Activated CD4-positive, alpha-beta memory T cell treated with anti-CD3 and anti-CD28 coated beads for 36 hours (primary cell): ENCODE measurements around the gene DCST2. TPM values are rescaled to one million over a fixed set of nuclear protein-coding genes. Genes with fewer than 3 reads are reported as not detected.
A peak's percentile ranks its signal among the peaks of the same experiment; 100 is the strongest.

Experiments
- CTCF ChIA-PET: fragments of 350-600 bp; sonication (Branson Sonifier 250); formaldehyde crosslinking; loops from one replicate; lab custom pipeline; 2021; ENCODE audit warnings: antibody characterized with exemption, inconsistent platforms; lab: Charles Lee
- POLR2A ChIA-PET: fragments of 350-600 bp; sonication (Branson Sonifier 250); formaldehyde crosslinking; loops from one replicate; lab custom pipeline; 2021; ENCODE audit warnings: antibody characterized with exemption; lab: Charles Lee
- DNase-seq: peaks from one replicate; pipeline ENCODE4 v3.0.0-alpha.2; 2020
- H3K27ac Mint-ChIP-seq: one replicate; pipeline ENCODE4 v1.8.0; 2021; ENCODE audit warnings: mixed read lengths
- H3K27me3 Mint-ChIP-seq: one replicate; pipeline ENCODE4 v1.8.0; 2021; ENCODE audit warnings: mixed read lengths
- H3K36me3 Mint-ChIP-seq: one replicate; pipeline ENCODE4 v1.8.0; 2021; ENCODE audit warnings: mixed read lengths
- H3K4me1 Mint-ChIP-seq: one replicate; pipeline ENCODE4 v1.8.0; 2021; ENCODE audit warnings: low read depth, mixed read lengths
- H3K4me3 Mint-ChIP-seq: one replicate; pipeline ENCODE4 v1.8.0; 2021; ENCODE audit warnings: mild to moderate bottlenecking, mixed read lengths
- H3K9me3 Mint-ChIP-seq: one replicate; pipeline ENCODE4 v1.8.0; 2021; ENCODE audit warnings: mixed read lengths
- intact Hi-C: fragments of 100-400 bp; cut with micrococcal nuclease; formaldehyde crosslinking; loops from one replicate; pipeline ENCODE4 v1.15.1; 2023
- total RNA-seq, 2 experiments: library from RNA; stranded (reverse); gene quantifications; one replicate each; pipeline ENCODE4 v1.2.3, GENCODE V29; 2021

DCST2 gene
- total RNA-seq, 2 experiments from 2014 or later, result 1.1 to 1.3 TPM

GRCh38 chr1:155019377-155020245 is 14.0 kb downstream of the DCST2 start:
- no peak overlapping the region for H3K4me3 Mint-ChIP-seq
- intact Hi-C loops, result no loop called here
- H3K36me3 Mint-ChIP-seq, result peaks cover 21% of the 10 kb centered on the region
- no peaks in the 10 kb centered on the region for H3K9me3 Mint-ChIP-seq
- no peaks in the 10 kb centered on the region for H3K27me3 Mint-ChIP-seq
- peaks cover 45% of the 10 kb centered on the region for H3K4me1 Mint-ChIP-seq
- CTCF ChIA-PET, result interaction anchor here (1.0 to 9.8 kb wide), 9 partner anchors 9 to 460 kb away, joined by 3 to 144 read pairs (median 5); partner anchors contain the start of genes ADAM15, LENEP and PYGO2
- peak overlapping the region; percentile 18 for H3K27ac Mint-ChIP-seq
- DNase-seq, result no peak
- POLR2A ChIA-PET, result interaction anchor here (0.8 to 4.9 kb wide), 6 partner anchors 10 to 83 kb away, joined by 3 to 31 read pairs (median 4); partner anchors contain the start of genes FLAD1 and PMVK

GRCh38 chr1:155018617-155019348 is 14.8 kb downstream of the DCST2 start:
- ChIA-PET CTCF (interaction anchor here (0.8 to 9.8 kb wide), 17 partner anchors 22 to 459 kb away, joined by 3 to 144 read pairs (median 5); partner anchors contain the start of genes ADAM15, EFNA4, LENEP and PBXIP1), POLR2A (interaction anchor here (0.8 to 4.9 kb wide), 6 partner anchors 9 to 82 kb away, joined by 3 to 31 read pairs (median 4); partner anchors contain the start of genes ADAM15, FLAD1 and PMVK)
- peak overlapping the region; percentile 57 for H3K27ac Mint-ChIP-seq
- H3K27me3 Mint-ChIP-seq, result no peaks in the 10 kb centered on the region
- peaks cover 53% of the 10 kb centered on the region for H3K4me1 Mint-ChIP-seq
- H3K36me3 Mint-ChIP-seq, result peaks cover 29% of the 10 kb centered on the region
- no peaks in the 10 kb centered on the region for H3K9me3 Mint-ChIP-seq
- H3K4me3 Mint-ChIP-seq, result no peak overlapping the region
- intact Hi-C loops, result no loop called here
- no peak for DNase-seq

- Mint-ChIP-seq H3K36me3 (peaks cover 35% of the 10 kb centered on the region), H3K27me3 (no peaks in the 10 kb centered on the region), H3K9me3 (no peaks in the 10 kb centered on the region), H3K4me1 (peaks cover 60% of the 10 kb centered on the region), H3K4me3 (peak overlapping the region; percentile 36), H3K27ac (peak overlapping the region; percentile 57)
- CTCF ChIA-PET, result interaction anchor here (0.6 to 9.8 kb wide), 41 partner anchors 10 to 620 kb away, joined by 3 to 144 read pairs (median 4); partner anchors contain the start of genes ADAM15, CKS1B, DCST1 and DCST2
- no peak for DNase-seq
- intact Hi-C loops, result loop anchor here (1.0 kb wide), 4 partner anchors 10 to 56 kb away; partner anchors contain the start of genes FLAD1 and ZBTB7B
- POLR2A ChIA-PET, result interaction anchor here (1.2 to 4.9 kb wide), 9 partner anchors 11 to 81 kb away, joined by 4 to 35 read pairs (median 8); partner anchors contain the start of genes ADAM15, CKS1B, FLAD1 and LENEP
These were observed 15.7 kb downstream of the DCST2 start for GRCh38 chr1:155017946-155018316.

GRCh38 chr1:155017041-155017945 is 16.3 kb downstream of the DCST2 start:
- peak; percentile 97 for DNase-seq
- H3K27me3 Mint-ChIP-seq, result no peaks in the 10 kb centered on the region
- no peaks in the 10 kb centered on the region for H3K9me3 Mint-ChIP-seq
- peak overlapping the region; percentile 37 for H3K4me3 Mint-ChIP-seq
- peaks cover 40% of the 10 kb centered on the region for H3K36me3 Mint-ChIP-seq
- intact Hi-C loops, result loop anchor here (1.0 kb wide), 4 partner anchors 9 to 55 kb away; partner anchors contain the start of genes FLAD1 and ZBTB7B
- ChIA-PET CTCF (interaction anchor here (0.6 to 9.8 kb wide), 45 partner anchors 10 to 619 kb away, joined by 3 to 144 read pairs (median 4); partner anchors contain the start of genes ADAM15, CKS1B, DCST1 and DCST2), POLR2A (interaction anchor here (0.8 to 4.9 kb wide), 10 partner anchors 10 to 81 kb away, joined by 3 to 35 read pairs (median 8); partner anchors contain the start of genes CKS1B, FLAD1, LENEP and PBXIP1)
- peak overlapping the region; percentile 78 for H3K27ac Mint-ChIP-seq
- peaks cover 63% of the 10 kb centered on the region for H3K4me1 Mint-ChIP-seq

- intact Hi-C loops, result no loop called here
- ChIA-PET CTCF (interaction anchor here (0.6 to 9.8 kb wide), 22 partner anchors 9 to 151 kb away, joined by 3 to 144 read pairs (median 10); partner anchors contain the start of genes ADAM15, CKS1B, EFNA4 and FLAD1), POLR2A (interaction anchor here (0.6 to 4.9 kb wide), 12 partner anchors 9 to 80 kb away, joined by 3 to 35 read pairs (median 6); partner anchors contain the start of genes ADAM15, CKS1B, FLAD1 and LENEP)
- peak overlapping the region; percentile 33 for H3K4me3 Mint-ChIP-seq
- no peaks in the 10 kb centered on the region for H3K27me3 Mint-ChIP-seq
- peaks cover 71% of the 10 kb centered on the region for H3K4me1 Mint-ChIP-seq
- H3K36me3 Mint-ChIP-seq, result peaks cover 40% of the 10 kb centered on the region
- peak overlapping the region; percentile 70 for H3K27ac Mint-ChIP-seq
- no peaks in the 10 kb centered on the region for H3K9me3 Mint-ChIP-seq
- DNase-seq, result peak; percentile 50
These were observed 17.2 kb downstream of the DCST2 start for GRCh38 chr1:155016231-155016831.

GRCh38 chr1:155015527-155016230 is 17.9 kb downstream of the DCST2 start:
- intact Hi-C loops, result no loop called here
- Mint-ChIP-seq H3K36me3 (peaks cover 43% of the 10 kb centered on the region), H3K27ac (peak overlapping the region; percentile 70), H3K4me3 (peak overlapping the region; percentile 33), H3K27me3 (no peaks in the 10 kb centered on the region), H3K4me1 (peaks cover 76% of the 10 kb centered on the region), H3K9me3 (no peaks in the 10 kb centered on the region)
- CTCF ChIA-PET, result interaction anchor here (0.8 to 9.8 kb wide), 14 partner anchors 8 to 137 kb away, joined by 3 to 144 read pairs (median 12); partner anchors contain the start of genes ADAM15, CKS1B, FLAD1 and LENEP
- POLR2A ChIA-PET, result interaction anchor here (0.6 to 4.9 kb wide), 10 partner anchors 8 to 79 kb away, joined by 3 to 35 read pairs (median 8); partner anchors contain the start of genes ADAM15, FLAD1, LENEP and PMVK
- DNase-seq, result no peak

GRCh38 chr1:155014709-155015508 is 18.7 kb downstream of the DCST2 start:
- Mint-ChIP-seq H3K4me3 (no peak overlapping the region), H3K9me3 (no peaks in the 10 kb centered on the region), H3K27ac (no peak overlapping the region), H3K4me1 (peaks cover 77% of the 10 kb centered on the region), H3K27me3 (no peaks in the 10 kb centered on the region), H3K36me3 (peaks cover 50% of the 10 kb centered on the region)
- ChIA-PET CTCF (interaction anchor here (0.6 to 9.8 kb wide), 13 partner anchors 7 to 455 kb away, joined by 3 to 144 read pairs (median 8); partner anchors contain the start of genes ADAM15, CKS1B, FLAD1 and LENEP), POLR2A (interaction anchor here (1.0 to 4.9 kb wide), 7 partner anchors 8 to 79 kb away, joined by 3 to 35 read pairs (median 10); partner anchors contain the start of genes FLAD1, LENEP and PMVK)
- intact Hi-C loops, result no loop called here
- DNase-seq, result no peak

- peak overlapping the region; percentile 48 for H3K4me3 Mint-ChIP-seq
- peaks cover 56% of the 10 kb centered on the region for H3K36me3 Mint-ChIP-seq
- CTCF ChIA-PET, result interaction anchor here (0.6 to 9.8 kb wide), 4 partner anchors 16 to 67 kb away, joined by 3 to 144 read pairs (median 5); partner anchors contain the start of genes ADAM15, LENEP and PYGO2
- peak; percentile 48 for DNase-seq
- no peaks in the 10 kb centered on the region for H3K27me3 Mint-ChIP-seq
- peak overlapping the region; percentile 99 for H3K27ac Mint-ChIP-seq
- intact Hi-C loops, result no loop called here
- peaks cover 68% of the 10 kb centered on the region for H3K4me1 Mint-ChIP-seq
- H3K9me3 Mint-ChIP-seq, result no peaks in the 10 kb centered on the region
- POLR2A ChIA-PET, result interaction anchor here (0.6 to 1.4 kb wide), 2 partner anchors 10 to 847 kb away, joined by 3 to 5 read pairs; no protein-coding TSS in a partner anchor
These were observed 19.9 kb downstream of the DCST2 start for GRCh38 chr1:155013632-155014031.
